ENCODE measurements around the gene OR2T33. TPM values are rescaled to one million over a fixed set of nuclear protein-coding genes. Genes with fewer than 3 reads are reported as not detected.

OR2T33 gene
- total and polyA plus RNA-seq, 9 of the 15 experiments (the other 6 are each of a cell fraction or from before 2014, with no cell fraction given) = 0.06 to 0.41 (median 0.27) TPM; not detected in 6

Other genes starting within 250 kb of the OR2T33 start
Only the 7 nearest of the 17 such genes appear.
- not detected in 2 replicates for gene OR2M3, start 80.7 kb downstream of the OR2T33 start, total RNA-seq (2014; rRNA removed)
- not detected in 2 replicates for gene OR2M3, start 80.7 kb downstream of the OR2T33 start, total RNA-seq (2014; rRNA removed; fragmentation: Illumina TruSeq; extraction: Trizol)
- gene OR2M3, start 80.7 kb downstream of the OR2T33 start, total RNA-seq (2015; rRNA removed; fragmentation: Illumina TruSeq; extraction: Trizol) = not detected in 2 replicates
- not detected in 2 replicates for gene OR2M3, start 80.7 kb downstream of the OR2T33 start, total RNA-seq (2021)
- not detected in 2 replicates for gene OR2M3, start 80.7 kb downstream of the OR2T33 start, polyA plus RNA-seq (2011; rRNA removed)
- gene OR2M3, start 80.7 kb downstream of the OR2T33 start, polyA plus RNA-seq (2014; fragmentation: Illumina TruSeq; extraction: Trizol) = not detected in 2 replicates
- not detected for gene OR2M3, start 80.7 kb downstream of the OR2T33 start, polyA plus RNA-seq (2014; fragmentation: Nextera tagmentation; extraction: Ambion mirVana)
- not detected in 2 replicates for gene OR2M3, start 80.7 kb downstream of the OR2T33 start, polyA plus RNA-seq (2014; rRNA removed)
- not detected in 2 replicates for gene OR2M4, start 46.6 kb downstream of the OR2T33 start, total RNA-seq (2014; rRNA removed)
- gene OR2M4, start 46.6 kb downstream of the OR2T33 start, total RNA-seq (2014; rRNA removed; fragmentation: Illumina TruSeq; extraction: Trizol) = not detected in 2 replicates
- gene OR2M4, start 46.6 kb downstream of the OR2T33 start, total RNA-seq (2015; rRNA removed; fragmentation: Illumina TruSeq; extraction: Trizol) = not detected in 2 replicates
- gene OR2M4, start 46.6 kb downstream of the OR2T33 start, total RNA-seq (2021) = not detected in 2 replicates
- gene OR2M4, start 46.6 kb downstream of the OR2T33 start, polyA plus RNA-seq (2011; rRNA removed) = not detected in 2 replicates
- gene OR2M4, start 46.6 kb downstream of the OR2T33 start, polyA plus RNA-seq (2014; fragmentation: Illumina TruSeq; extraction: Trizol) = not detected in 2 replicates
- gene OR2M4, start 46.6 kb downstream of the OR2T33 start, polyA plus RNA-seq (2014; fragmentation: Nextera tagmentation; extraction: Ambion mirVana) = not detected
- gene OR2M4, start 46.6 kb downstream of the OR2T33 start, polyA plus RNA-seq (2014; rRNA removed) = not detected in 2 replicates
- gene OR2T12, start 25.4 kb upstream of the OR2T33 start, total RNA-seq (2014; rRNA removed) = not detected in 2 replicates
- not detected in 2 replicates for gene OR2T12, start 25.4 kb upstream of the OR2T33 start, total RNA-seq (2014; rRNA removed; fragmentation: Illumina TruSeq; extraction: Trizol)
- not detected in 2 replicates for gene OR2T12, start 25.4 kb upstream of the OR2T33 start, total RNA-seq (2015; rRNA removed; fragmentation: Illumina TruSeq; extraction: Trizol)
- gene OR2T12, start 25.4 kb upstream of the OR2T33 start, total RNA-seq (2021) = not detected in 2 replicates
- 0.01 and 0.30 TPM in 2 replicates for gene OR2T12, start 25.4 kb upstream of the OR2T33 start, polyA plus RNA-seq (2011; rRNA removed)
- gene OR2T12, start 25.4 kb upstream of the OR2T33 start, polyA plus RNA-seq (2014; fragmentation: Illumina TruSeq; extraction: Trizol) = not detected in 2 replicates
- not detected for gene OR2T12, start 25.4 kb upstream of the OR2T33 start, polyA plus RNA-seq (2014; fragmentation: Nextera tagmentation; extraction: Ambion mirVana)
- not detected in 2 replicates for gene OR2T12, start 25.4 kb upstream of the OR2T33 start, polyA plus RNA-seq (2014; rRNA removed)
- gene OR2M7, start 46.6 kb upstream of the OR2T33 start, total RNA-seq (2014; rRNA removed) = not detected in 2 replicates
- not detected in 2 replicates for gene OR2M7, start 46.6 kb upstream of the OR2T33 start, total RNA-seq (2014; rRNA removed; fragmentation: Illumina TruSeq; extraction: Trizol)
- gene OR2M7, start 46.6 kb upstream of the OR2T33 start, total RNA-seq (2015; rRNA removed; fragmentation: Illumina TruSeq; extraction: Trizol) = not detected in 2 replicates
- gene OR2M7, start 46.6 kb upstream of the OR2T33 start, total RNA-seq (2021) = not detected in 2 replicates
- gene OR2M7, start 46.6 kb upstream of the OR2T33 start, polyA plus RNA-seq (2011; rRNA removed) = 0.11 TPM in 1 of 2 replicates, not detected in the other
- gene OR2M7, start 46.6 kb upstream of the OR2T33 start, polyA plus RNA-seq (2014; fragmentation: Illumina TruSeq; extraction: Trizol) = not detected in 2 replicates
- not detected for gene OR2M7, start 46.6 kb upstream of the OR2T33 start, polyA plus RNA-seq (2014; fragmentation: Nextera tagmentation; extraction: Ambion mirVana)
- gene OR2M7, start 46.6 kb upstream of the OR2T33 start, polyA plus RNA-seq (2014; rRNA removed) = not detected in 2 replicates
- gene OR14C36, start 70.8 kb upstream of the OR2T33 start, total RNA-seq (2014; rRNA removed) = not detected in 2 replicates
- not detected in 2 replicates for gene OR14C36, start 70.8 kb upstream of the OR2T33 start, total RNA-seq (2014; rRNA removed; fragmentation: Illumina TruSeq; extraction: Trizol)
- not detected in 2 replicates for gene OR14C36, start 70.8 kb upstream of the OR2T33 start, total RNA-seq (2015; rRNA removed; fragmentation: Illumina TruSeq; extraction: Trizol)
- gene OR14C36, start 70.8 kb upstream of the OR2T33 start, total RNA-seq (2021) = not detected in 2 replicates
- gene OR14C36, start 70.8 kb upstream of the OR2T33 start, polyA plus RNA-seq (2011; rRNA removed) = 0.11 TPM in 1 of 2 replicates, not detected in the other
- not detected in 2 replicates for gene OR14C36, start 70.8 kb upstream of the OR2T33 start, polyA plus RNA-seq (2014; fragmentation: Illumina TruSeq; extraction: Trizol)
- not detected for gene OR14C36, start 70.8 kb upstream of the OR2T33 start, polyA plus RNA-seq (2014; fragmentation: Nextera tagmentation; extraction: Ambion mirVana)
- not detected in 2 replicates for gene OR14C36, start 70.8 kb upstream of the OR2T33 start, polyA plus RNA-seq (2014; rRNA removed)
- not detected in 2 replicates for gene OR2T4, start 83.7 kb upstream of the OR2T33 start, total RNA-seq (2014; rRNA removed)
- gene OR2T4, start 83.7 kb upstream of the OR2T33 start, total RNA-seq (2014; rRNA removed; fragmentation: Illumina TruSeq; extraction: Trizol) = not detected in 2 replicates
- not detected in 2 replicates for gene OR2T4, start 83.7 kb upstream of the OR2T33 start, total RNA-seq (2015; rRNA removed; fragmentation: Illumina TruSeq; extraction: Trizol)
- gene OR2T4, start 83.7 kb upstream of the OR2T33 start, total RNA-seq (2021) = not detected in 2 replicates
- 0.39 TPM in 1 of 2 replicates, not detected in the other for gene OR2T4, start 83.7 kb upstream of the OR2T33 start, polyA plus RNA-seq (2011; rRNA removed)
- not detected in 2 replicates for gene OR2T4, start 83.7 kb upstream of the OR2T33 start, polyA plus RNA-seq (2014; fragmentation: Illumina TruSeq; extraction: Trizol)
- gene OR2T4, start 83.7 kb upstream of the OR2T33 start, polyA plus RNA-seq (2014; fragmentation: Nextera tagmentation; extraction: Ambion mirVana) = not detected
- gene OR2T4, start 83.7 kb upstream of the OR2T33 start, polyA plus RNA-seq (2014; rRNA removed) = not detected in 2 replicates
- not detected in 2 replicates for gene OR2T6, start 97.8 kb upstream of the OR2T33 start, total RNA-seq (2014; rRNA removed)
- not detected in 2 replicates for gene OR2T6, start 97.8 kb upstream of the OR2T33 start, total RNA-seq (2014; rRNA removed; fragmentation: Illumina TruSeq; extraction: Trizol)
- gene OR2T6, start 97.8 kb upstream of the OR2T33 start, total RNA-seq (2015; rRNA removed; fragmentation: Illumina TruSeq; extraction: Trizol) = not detected in 2 replicates
- not detected in 2 replicates for gene OR2T6, start 97.8 kb upstream of the OR2T33 start, total RNA-seq (2021)
- not detected in 2 replicates for gene OR2T6, start 97.8 kb upstream of the OR2T33 start, polyA plus RNA-seq (2011; rRNA removed)
- not detected in 2 replicates for gene OR2T6, start 97.8 kb upstream of the OR2T33 start, polyA plus RNA-seq (2014; fragmentation: Illumina TruSeq; extraction: Trizol)
- gene OR2T6, start 97.8 kb upstream of the OR2T33 start, polyA plus RNA-seq (2014; fragmentation: Nextera tagmentation; extraction: Ambion mirVana) = not detected
- not detected in 2 replicates for gene OR2T6, start 97.8 kb upstream of the OR2T33 start, polyA plus RNA-seq (2014; rRNA removed)

Measured in K562 (cell line).